ENCODE measurements around the gene CAPZA3. TPM values are rescaled to one million over a fixed set of nuclear protein-coding genes. Genes with fewer than 3 reads are reported as not detected.

The CAPZA3 gene
- total RNA-seq, 1 donor from 2014 or later, result not detected

DNA sequence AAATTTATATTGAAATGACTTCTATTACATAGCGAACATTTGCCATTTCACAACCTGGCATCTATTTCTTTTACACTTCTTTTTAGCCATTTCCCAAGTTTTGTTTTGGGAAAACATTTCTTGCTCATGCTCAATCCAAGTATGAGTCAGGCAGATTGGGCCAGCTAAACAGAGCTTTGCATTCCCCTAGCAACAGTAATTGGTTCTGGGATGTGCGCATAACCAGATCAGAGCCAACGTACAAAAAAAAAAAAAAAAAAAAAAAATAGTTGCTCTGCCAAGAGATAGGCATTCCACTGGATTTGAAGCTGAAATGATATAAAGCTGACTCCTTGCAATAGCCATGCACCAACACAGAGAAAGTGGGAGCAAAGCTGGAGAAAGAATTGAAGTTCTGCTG is 37.6 kb upstream of the CAPZA3 start:
- no peak for DNase-seq
- TF ChIP-seq, protein P1, sequence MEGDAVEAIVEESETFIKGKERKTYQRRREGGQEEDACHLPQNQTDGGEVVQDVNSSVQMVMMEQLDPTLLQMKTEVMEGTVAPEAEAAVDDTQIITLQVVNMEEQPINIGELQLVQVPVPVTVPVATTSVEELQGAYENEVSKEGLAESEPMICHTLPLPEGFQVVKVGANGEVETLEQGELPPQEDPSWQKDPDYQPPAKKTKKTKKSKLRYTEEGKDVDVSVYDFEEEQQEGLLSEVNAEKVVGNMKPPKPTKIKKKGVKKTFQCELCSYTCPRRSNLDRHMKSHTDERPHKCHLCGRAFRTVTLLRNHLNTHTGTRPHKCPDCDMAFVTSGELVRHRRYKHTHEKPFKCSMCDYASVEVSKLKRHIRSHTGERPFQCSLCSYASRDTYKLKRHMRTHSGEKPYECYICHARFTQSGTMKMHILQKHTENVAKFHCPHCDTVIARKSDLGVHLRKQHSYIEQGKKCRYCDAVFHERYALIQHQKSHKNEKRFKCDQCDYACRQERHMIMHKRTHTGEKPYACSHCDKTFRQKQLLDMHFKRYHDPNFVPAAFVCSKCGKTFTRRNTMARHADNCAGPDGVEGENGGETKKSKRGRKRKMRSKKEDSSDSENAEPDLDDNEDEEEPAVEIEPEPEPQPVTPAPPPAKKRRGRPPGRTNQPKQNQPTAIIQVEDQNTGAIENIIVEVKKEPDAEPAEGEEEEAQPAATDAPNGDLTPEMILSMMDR (IDR thresholded peaks at IDR 0.05; ENCODE audit: borderline replicate concordance), result no peak
- H3K27ac ChIP-seq (replicated peaks), result no peak overlapping the region
- no peaks in the 10 kb centered on the region for H3K9me3 ChIP-seq (replicated peaks)
- H3K4me3 ChIP-seq, result no peak overlapping the region
- intact Hi-C loops (cut with micrococcal nuclease), result no loop called here
- H3K36me3 ChIP-seq, result no peaks in the 10 kb centered on the region
- no peaks in the 10 kb centered on the region for H3K4me1 ChIP-seq
- H3K27me3 ChIP-seq (ENCODE audit: low read depth), result no peaks in the 10 kb centered on the region

DNA sequence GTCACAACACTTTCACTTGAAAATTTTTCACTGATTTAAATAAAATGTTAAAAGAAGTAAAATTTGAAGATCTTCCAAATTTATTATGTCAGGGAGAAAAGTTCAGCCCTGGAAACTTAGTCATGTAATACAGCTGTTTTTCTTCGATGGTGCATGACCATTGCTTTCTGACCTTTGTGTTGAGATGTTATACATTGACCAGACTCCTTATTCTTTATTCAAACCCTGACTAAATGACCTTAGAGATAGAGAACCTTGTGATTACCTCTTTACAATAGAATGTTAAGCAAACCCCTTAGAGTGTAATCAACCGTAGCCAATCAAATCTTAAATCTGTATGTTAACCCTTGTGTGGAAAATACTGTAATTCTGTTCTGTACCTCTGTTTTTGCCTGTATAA is 34.6 kb upstream of the CAPZA3 start:
- intact Hi-C loops (cut with micrococcal nuclease), result no loop called here
- TF ChIP-seq, protein P1 (IDR thresholded peaks at IDR 0.05; ENCODE audit: borderline replicate concordance), result no peak
- H3K27ac ChIP-seq (replicated peaks), result no peak overlapping the region

GRCh38 chr12:18703911-18704310 is 34.0 kb upstream of the CAPZA3 start:
- TF ChIP-seq, protein P1 (IDR thresholded peaks at IDR 0.05; ENCODE audit: borderline replicate concordance), result no peak
- H3K27me3 ChIP-seq (ENCODE audit: low read depth), result no peaks in the 10 kb centered on the region
- no peak for DNase-seq
- intact Hi-C loops (cut with micrococcal nuclease), result no loop called here
- H3K36me3 ChIP-seq, result no peaks in the 10 kb centered on the region
- H3K9me3 ChIP-seq (replicated peaks), result no peaks in the 10 kb centered on the region
- no peak overlapping the region for H3K4me3 ChIP-seq
- H3K4me1 ChIP-seq, result no peaks in the 10 kb centered on the region
- H3K27ac ChIP-seq (replicated peaks), result no peak overlapping the region

More for the DNA sequence above, 34.6 kb upstream of the CAPZA3 start:
- Histone ChIP-seq H3K4me1 (no peaks in the 10 kb centered on the region), H3K9me3 (replicated peaks) (no peaks in the 10 kb centered on the region), H3K36me3 (no peaks in the 10 kb centered on the region), H3K27me3 (ENCODE audit: low read depth) (no peaks in the 10 kb centered on the region), H3K4me3 (no peak overlapping the region)
- no peak for DNase-seq

GRCh38 chr12:18706798-18707197 is 31.1 kb upstream of the CAPZA3 start:
- H3K27ac ChIP-seq (replicated peaks), result no peak overlapping the region
- DNase-seq, result no peak
- TF ChIP-seq, protein P1 (IDR thresholded peaks at IDR 0.05; ENCODE audit: borderline replicate concordance), result no peak
- no peaks in the 10 kb centered on the region for H3K4me1 ChIP-seq
- no peaks in the 10 kb centered on the region for H3K36me3 ChIP-seq
- intact Hi-C loops (cut with micrococcal nuclease), result no loop called here
- H3K27me3 ChIP-seq (ENCODE audit: low read depth), result no peaks in the 10 kb centered on the region
- H3K9me3 ChIP-seq (replicated peaks), result peaks cover 9% of the 10 kb centered on the region
- no peak overlapping the region for H3K4me3 ChIP-seq

- no peaks in the 10 kb centered on the region for H3K4me1 ChIP-seq
- intact Hi-C loops (cut with micrococcal nuclease), result no loop called here
- no peak overlapping the region for H3K27ac ChIP-seq (replicated peaks)
- no peaks in the 10 kb centered on the region for H3K9me3 ChIP-seq (replicated peaks)
- TF ChIP-seq, protein P1 (IDR thresholded peaks at IDR 0.05; ENCODE audit: borderline replicate concordance), result no peak
- H3K27me3 ChIP-seq (ENCODE audit: low read depth), result no peaks in the 10 kb centered on the region
- DNase-seq, result no peak
- H3K36me3 ChIP-seq, result no peaks in the 10 kb centered on the region
- no peak overlapping the region for H3K4me3 ChIP-seq
Observed at GRCh38 chr12:18716236-18716635, 21.7 kb upstream of the CAPZA3 start.

DNA sequence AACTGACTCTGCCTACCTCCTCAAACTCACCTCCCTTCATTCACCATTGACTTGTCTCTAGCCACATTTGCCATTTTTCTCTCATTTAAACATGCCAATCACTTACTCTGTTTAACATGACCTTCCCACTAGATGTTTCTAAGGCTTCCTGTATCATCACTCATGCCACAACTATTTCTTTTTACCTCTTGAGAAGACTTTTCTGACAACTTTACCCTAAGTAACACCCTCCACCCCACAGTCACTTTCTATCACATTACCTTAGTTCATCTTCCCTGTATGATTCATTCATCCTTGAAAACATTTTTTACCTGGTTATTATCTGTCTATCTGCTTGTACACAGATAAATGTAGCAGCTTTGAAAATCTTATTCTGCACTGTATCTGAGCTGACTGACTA is 19.5 kb upstream of the CAPZA3 start:
- no peak for DNase-seq
- TF ChIP-seq, protein P1 (IDR thresholded peaks at IDR 0.05; ENCODE audit: borderline replicate concordance), result no peak
- no peaks in the 10 kb centered on the region for H3K36me3 ChIP-seq
- intact Hi-C loops (cut with micrococcal nuclease), result no loop called here
- no peaks in the 10 kb centered on the region for H3K4me1 ChIP-seq
- no peak overlapping the region for H3K4me3 ChIP-seq
- H3K9me3 ChIP-seq (replicated peaks), result no peaks in the 10 kb centered on the region
- H3K27ac ChIP-seq (replicated peaks), result no peak overlapping the region
- no peaks in the 10 kb centered on the region for H3K27me3 ChIP-seq (ENCODE audit: low read depth)
